Measurements from ENCODE around the gene BIRC7.

The BIRC7 gene

GRCh38 chr20:63226042-63226943 is 9.4 kb upstream of the BIRC7 start:
- no peak for DNase-seq

GRCh38 chr20:63227260-63227659 is 8.4 kb upstream of the BIRC7 start:
- no peak for DNase-seq

GRCh38 chr20:63228806-63229205 is 6.9 kb upstream of the BIRC7 start:
- DNase-seq, result no peak

DNA sequence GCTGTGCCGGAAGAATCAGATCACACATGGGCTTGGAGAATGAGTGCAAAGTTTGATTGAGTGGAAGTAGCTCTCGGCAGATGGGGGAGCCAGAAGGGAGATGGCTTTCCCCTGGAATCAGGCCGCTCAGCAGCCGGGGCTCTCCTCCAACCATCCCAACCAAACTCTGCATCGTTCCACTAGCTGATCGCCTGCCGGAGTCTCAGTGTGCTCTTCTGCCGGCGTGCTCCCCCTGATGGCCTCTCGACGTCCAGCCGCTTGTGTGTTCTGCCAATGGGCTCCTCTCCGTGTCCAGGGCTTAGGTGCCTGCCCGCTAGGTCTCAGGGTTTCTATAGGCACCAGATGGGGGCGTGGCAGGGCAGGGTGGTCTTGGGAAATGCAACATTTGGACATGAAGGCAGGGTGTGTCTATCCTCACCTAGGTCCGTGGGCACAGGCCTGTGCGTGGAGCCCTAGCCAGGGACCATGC is 4.9 kb upstream of the BIRC7 start:
- DNase-seq, result no peak

GRCh38 chr20:63232235-63233060 is 3.3 kb upstream of the BIRC7 start:
- DNase-seq, result no peak

GRCh38 chr20:63233061-63233344 is 2.7 kb upstream of the BIRC7 start:
- no peak for DNase-seq

GRCh38 chr20:63233924-63234323 is 1.8 kb upstream of the BIRC7 start:
- no peak for DNase-seq

- DNase-seq, result no peak
Observed at GRCh38 chr20:63234693-63235398, 859 bp upstream of the BIRC7 start.

DNA sequence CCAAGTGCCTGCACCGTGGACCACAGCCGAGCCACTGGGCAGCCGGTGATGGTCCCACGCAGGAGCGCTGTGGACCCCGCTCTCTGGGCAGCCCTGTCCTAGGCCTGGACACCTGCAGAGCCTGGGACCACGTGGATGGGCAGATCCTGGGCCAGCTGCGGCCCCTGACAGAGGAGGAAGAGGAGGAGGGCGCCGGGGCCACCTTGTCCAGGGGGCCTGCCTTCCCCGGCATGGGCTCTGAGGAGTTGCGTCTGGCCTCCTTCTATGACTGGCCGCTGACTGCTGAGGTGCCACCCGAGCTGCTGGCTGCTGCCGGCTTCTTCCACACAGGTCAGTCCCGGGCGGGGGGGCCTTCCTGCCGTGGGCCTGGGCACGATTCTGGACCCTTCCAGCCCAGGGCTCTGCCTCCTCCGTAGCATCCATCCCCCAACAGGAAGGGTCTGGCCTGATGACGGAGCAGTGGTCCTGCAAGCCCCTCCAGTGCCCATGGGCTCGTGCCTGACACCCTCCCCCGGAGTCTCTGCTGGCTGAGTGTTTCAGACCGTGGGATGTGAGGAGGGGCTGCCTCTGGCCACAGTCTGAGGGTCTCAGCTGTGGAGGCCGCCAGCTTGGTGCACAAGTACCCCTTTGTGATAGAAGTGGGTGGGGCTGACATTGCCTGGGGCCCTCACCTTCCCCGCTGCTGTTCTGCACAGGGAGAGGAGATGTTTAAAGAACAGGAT is 572 bp downstream of the BIRC7 start:
- DNase-seq, result no peak

DNA sequence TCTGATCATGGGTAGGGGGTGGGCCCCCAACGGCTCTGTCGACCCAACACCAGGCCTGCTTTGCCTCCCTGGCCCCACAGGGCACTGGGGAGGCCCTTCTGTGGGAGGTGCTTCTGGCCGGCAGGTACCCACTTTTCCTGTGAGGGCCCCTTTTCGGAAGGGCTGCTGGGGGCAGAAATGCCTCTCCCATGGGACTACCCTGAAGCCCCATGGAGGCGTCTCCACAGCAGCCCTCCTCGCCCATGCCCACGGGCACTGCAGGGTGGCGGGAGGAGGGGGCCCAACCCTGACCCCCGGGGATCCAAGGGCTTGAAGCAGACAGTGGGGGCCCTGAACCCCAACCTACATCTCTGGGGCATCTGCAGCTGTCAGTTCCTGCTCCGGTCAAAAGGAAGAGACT is 2.3 kb downstream of the BIRC7 start:
- DNase-seq, result no peak

DNA sequence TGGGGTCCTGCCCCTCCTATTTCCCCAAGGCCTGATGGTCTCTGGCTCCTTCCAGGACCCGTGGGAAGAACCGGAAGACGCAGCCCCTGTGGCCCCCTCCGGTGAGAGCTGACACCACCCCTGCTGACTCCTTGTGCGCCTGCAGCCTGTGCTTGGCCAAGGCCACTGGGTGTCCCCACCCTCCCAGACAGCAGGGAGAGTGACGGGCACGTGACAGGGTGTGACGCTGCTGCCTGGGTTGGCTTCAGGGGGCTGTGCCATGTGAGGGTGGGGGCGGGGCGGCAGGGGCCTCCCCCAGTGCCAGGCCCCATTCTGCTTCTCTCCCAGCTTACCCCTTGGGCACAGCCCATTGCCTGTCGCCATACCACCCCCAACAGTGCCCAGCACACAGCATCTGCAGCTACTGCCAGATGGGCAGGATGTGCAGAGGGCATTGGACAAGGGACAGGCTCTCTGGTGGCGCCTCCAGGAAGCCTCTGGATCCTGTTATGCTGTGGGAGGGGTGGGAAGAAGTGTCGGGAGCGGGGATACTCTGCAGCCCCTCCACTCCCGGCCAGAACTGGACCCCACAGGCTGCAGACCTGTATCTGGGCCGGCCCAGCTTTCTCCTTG is 2.9 kb downstream of the BIRC7 start:
- DNase-seq, result no peak

DNA sequence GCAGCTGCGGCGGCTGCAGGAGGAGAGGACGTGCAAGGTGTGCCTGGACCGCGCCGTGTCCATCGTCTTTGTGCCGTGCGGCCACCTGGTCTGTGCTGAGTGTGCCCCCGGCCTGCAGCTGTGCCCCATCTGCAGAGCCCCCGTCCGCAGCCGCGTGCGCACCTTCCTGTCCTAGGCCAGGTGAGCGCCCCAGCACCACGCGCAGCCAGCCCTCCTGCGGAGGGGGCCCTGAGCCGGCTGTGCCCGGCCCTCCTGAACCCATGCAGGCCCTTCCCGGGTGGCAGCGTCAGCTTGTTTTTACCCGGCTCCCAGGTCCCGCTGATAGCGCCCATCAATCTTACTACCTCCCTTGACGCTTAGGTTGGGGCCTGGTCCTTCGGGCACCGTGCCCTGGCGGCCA is 3.7 kb downstream of the BIRC7 start:
- DNase-seq, result no peak

GRCh38 chr20:63240004-63240403 is 4.3 kb downstream of the BIRC7 start:
- DNase-seq, result no peak

- DNase-seq, result no peak
Observed at GRCh38 chr20:63241272-63241671, 5.6 kb downstream of the BIRC7 start.

- no peak for DNase-seq
Observed at GRCh38 chr20:63242736-63243135, 7.0 kb downstream of the BIRC7 start.

DNA sequence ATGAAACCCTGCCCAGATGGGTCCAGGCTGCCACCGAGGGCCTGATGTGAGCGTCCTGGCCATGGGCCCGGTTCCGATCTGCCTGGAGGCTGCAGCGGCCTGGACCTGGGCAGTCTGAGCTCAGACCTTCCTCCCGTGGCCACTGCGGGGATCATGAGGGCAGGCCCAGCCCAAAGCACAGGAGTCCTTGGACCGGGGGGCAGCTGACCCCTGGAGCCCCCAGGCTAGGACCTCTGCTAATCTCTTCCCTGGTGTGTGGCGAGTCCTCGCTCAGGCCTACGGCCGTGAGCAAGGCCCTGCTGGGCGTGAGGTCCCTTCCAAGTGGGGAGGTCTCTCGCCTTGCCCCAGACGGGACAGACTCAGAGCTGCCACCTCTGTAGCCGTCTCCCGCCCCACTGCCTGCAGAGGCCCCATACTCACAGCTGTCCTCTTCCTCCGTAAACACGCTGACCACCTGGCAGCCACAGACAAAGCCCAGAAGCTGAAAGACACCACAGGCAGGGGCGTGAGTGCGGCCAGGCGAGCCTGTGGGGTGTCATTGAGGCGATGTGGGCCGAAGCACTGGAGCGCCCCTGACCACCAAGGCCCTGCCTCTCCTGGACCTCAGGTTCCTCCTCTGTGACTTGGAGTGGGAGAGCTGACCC is 8.0 kb downstream of the BIRC7 start:
- no peak for DNase-seq

DNA sequence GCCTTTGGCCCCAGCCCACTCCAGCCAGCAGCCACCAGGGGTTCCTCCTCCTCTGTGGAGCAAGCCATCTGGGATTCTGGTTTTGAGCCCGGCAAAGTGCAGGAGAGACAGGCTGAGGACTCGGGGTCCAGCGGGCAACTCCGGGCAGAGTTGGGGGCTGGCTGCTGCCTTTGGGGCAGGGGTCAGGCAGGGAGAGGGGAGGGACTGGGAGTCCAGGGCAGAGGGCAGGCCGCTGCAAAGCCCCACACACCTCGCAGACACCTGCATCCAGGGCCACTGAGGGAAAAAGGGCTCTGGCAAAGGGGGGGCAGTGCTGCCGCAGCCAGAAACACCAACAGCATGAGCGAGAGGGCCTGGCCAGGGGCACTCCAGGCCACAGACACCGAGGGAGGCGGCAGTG is 8.8 kb downstream of the BIRC7 start:
- DNase-seq, result no peak

GRCh38 chr20:63246490-63247288 is 11.0 kb downstream of the BIRC7 start:
- no peak for DNase-seq

DNA sequence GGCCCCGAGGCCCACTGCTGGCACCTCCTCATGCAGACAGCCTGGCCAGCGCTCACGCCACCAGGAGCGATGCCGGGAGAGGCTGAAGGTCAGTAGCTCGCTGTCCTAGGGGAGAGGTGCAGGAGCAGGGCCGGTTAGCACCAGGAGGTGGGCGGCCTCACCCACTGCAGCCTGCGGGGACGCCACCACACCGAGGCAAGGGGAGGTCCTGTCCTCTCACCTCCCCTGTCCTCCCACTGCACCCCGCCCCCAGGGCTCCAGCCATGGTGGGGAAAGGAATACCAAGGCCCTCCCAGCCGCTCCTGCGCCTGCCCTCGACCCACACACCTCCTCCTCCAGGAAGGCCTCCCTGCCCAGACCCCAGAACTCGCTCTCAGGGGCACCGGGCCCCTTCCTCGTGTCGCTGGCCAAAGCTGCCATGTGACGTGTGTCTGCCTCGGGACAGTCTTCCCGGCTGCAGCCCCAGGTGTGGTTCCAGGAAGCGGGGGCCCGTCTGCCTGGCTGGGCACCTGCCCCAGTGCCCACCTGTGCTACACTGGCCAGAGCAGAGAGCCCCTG is 12.0 kb downstream of the BIRC7 start:
- DNase-seq, result no peak

DNA sequence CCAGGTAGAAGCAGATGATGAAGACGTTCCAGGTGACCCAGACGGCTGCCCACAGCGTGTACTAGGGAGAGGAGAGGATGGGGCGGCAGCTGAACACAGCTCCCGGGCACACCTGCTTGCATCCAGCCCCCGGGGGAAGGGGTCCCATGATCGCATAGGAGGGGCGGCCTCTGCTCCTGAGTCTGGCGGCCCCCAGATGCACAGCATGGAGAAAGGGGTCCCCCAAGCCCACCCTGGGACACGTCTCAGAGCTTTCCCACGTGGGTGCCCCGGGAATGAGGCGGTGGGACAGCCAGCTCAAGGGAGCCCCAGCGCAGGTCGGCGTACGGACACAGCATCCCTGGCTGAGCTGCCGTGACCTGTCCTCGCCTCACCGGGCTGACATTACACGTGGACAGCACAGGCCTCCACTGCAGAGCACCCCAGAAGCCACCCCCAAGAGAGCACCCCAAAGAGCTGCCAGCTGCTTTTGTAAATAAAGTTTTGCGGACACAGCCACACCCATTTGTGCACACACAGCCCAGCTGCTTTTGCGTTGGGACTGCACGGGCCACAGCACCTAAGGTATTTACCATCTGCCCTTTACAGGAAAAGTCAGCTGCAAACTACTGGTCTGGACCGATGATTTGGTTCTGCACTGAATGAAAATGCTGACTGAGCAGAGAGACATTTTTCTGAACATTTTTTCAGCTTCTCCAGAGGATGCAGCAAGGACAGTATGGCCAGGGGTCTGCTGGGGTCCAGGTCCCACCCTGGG is 13.3 kb downstream of the BIRC7 start:
- no peak for DNase-seq

Measured in stimulated activated naive CD4-positive, alpha-beta T cell treated with Interleukin-2 at 50 U/mL for 16 hours (primary cell).